GF-D8 (cell line): ENCODE data around the gene CENPX.
"Not testable (repeated sequence)": the region's sequence is repeated elsewhere in the genome, so short reads cannot be mapped to it uniquely, and the experiment has no call there.

Experiments used
- DNase-seq: peaks from one replicate; lab custom pipeline; 2025; lab: John Stamatoyannopoulos, UW

Gene CENPX

DNA sequence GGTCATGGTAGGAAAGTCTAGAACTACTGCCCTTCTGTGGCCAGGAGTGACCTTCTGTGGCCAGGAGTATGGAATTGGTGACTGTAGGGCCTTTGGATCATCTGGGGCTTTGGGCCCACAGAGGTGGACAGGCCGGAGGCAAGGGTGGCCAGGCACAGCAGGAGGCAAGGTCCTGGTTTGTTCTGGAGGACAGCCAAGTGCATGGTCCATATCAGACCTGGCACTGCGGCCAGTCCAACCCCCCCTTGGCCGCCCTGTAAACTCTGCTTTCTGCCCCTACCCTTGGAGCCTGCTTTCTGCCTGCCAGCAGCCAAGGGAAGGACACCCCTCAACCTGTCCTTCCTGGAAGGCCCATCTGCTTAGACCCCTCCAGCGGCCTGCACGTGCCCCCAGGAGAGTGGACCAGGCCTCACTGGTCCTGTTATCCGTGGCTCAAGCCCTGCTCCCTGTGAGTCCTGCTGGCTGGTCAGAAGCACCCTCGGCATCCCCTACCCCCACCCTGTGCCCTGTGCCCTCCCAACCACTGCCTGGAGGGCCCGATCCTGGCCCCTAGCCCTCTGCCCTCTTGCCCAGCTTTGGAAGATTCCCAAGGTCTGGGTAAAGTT, 17.1 kb upstream of the CENPX start:
- DNase-seq: no peak

DNA sequence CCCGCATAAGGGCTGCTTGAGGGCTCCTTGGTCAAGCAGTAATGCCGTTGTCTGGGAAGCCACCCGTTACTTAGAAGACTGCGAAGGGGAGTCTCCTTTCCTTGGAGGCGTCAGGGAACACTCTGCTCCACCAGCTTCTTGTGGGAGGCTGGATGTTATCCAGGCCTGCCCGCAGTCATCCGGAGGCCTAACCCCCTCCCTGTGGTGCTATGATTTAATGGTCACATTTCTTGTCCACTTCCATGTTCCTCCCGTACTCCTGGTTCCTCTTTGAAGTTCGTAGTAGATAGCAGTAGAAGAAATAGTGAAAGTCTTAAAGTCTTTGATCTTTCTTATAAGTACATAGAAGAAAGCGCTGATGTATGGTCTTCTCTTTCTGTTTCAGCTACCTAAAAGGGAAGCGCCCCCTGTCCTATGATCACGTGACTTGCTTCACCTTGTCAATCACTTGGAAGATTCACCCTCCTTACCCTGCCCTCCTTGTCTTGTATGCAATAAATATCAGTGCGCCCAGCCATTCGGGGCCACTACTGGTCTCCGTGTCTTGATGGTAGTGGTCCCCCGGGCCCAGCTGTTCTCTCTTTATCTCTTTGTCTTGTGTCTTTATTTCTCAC, 16.2 kb upstream of the CENPX start:
- not testable (repeated sequence) for DNase-seq

DNA sequence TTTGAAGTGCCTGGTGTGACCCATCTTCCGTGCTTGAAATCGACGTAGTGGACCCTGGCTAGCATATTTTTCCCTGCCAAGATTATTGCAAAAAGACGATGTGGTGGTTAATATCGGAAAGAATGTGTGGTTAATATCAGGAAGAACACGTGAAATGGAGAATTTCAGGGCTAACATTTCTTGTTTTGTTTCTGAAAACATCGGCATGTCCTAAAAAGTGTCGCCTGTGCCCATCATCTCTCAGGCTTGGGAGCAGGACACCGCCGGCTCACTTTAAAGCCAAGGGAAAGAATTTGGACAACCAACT, 15.2 kb upstream of the CENPX start:
- DNase-seq: no peak

DNA sequence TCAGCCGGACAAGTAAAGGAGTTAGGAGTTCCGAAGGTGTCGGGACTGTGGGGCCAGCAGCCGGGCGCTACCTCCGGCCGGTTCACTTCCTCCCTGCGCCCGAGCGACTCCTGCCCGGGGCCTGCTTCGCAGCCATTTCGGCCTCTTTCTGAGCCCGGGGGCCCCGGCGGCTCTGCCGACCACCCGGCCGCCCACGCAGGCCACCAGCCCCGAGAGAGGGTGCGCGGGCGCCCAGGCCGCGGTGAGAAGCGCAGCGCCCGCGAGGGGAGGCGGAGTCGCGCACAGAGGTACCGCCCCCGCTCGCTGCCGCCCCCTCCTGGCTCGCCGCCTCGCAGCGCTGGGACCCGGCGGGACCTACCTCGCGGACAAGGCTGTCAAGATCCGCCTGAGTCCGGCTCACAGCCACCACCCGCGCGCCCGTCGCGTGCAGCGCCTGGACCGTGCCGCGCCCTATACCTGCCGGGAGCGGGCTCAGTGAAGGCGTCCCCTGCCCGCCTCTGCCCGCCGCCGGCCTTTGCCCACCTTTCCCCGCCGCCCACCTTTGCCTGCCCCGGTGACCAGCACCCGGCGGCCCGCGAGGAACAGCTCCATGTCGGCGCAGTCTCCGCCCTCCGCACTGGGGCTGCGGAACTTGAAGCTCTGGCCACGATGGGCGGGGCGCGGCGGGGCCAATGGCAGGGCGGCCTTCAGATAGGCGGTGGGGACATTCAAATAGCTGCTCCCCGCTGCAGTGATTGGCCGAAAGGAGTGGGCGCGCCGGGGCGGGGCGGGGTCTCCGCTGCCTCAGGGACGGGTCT, 14.6 kb upstream of the CENPX start, which contains the start of gene DCXR:
Gene DCXR, minus strand, starts transcription at position 606 of the 797 bp plus-strand sequence. Its CDS starts 15 bp downstream, at position 591.
- DNase-seq: peak; percentile 85

DNA sequence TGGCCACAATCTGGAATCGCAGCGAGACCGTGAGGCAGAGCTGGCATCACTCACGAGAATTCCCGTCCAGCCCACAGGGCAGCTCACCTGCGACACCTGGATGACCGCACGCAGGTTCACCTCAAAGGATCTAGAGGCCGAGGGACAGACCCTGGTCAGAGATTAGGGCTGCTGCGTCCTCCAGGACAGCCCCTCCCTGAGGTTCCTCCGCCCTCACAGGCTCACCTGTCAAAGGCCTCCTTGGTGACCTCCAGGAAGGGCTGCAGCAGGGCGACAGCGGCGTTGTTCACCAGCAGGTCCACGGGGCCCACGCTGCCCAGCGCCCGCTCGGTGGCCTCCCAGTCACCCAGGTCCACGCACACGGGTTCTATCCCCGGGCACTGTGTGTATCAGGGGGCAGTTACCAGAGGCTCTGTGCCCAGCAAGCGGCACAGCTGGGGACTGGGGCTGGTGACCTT, 14.0 kb upstream of the CENPX start:
- DNase-seq: no peak

DNA sequence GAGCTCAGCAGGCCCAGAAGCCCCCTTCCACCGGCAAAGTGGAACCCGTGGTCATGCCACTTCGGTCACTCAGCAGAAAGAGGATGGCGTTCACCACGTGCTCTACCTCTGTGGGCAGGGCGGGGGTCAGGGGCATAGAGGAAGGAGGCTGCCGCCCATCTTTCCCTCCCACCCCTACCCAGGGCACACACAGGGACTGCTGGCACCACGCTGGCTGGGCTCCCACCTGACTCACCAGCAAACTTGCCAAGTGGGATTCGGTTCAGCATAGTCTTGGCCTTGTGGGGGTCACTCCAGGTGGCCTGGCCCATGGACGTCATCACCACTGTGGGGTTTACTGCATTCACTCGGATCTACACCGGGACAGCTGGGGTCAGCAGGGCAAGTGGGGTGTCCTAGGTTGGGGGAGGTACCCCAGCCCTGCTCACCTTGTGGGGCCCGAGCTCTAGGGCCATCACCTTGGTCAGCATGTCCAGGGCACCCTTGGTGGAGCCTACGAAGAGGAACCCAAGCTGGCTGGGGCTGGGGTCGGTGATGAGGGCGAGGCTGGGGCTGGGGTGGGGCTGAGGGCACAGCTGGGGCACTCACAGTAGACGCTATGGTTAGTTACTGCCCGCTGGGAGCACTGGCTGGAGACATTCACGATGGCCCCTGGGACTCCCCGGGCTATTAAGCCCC, 13.4 kb upstream of the CENPX start:
- no peak for DNase-seq

DNA sequence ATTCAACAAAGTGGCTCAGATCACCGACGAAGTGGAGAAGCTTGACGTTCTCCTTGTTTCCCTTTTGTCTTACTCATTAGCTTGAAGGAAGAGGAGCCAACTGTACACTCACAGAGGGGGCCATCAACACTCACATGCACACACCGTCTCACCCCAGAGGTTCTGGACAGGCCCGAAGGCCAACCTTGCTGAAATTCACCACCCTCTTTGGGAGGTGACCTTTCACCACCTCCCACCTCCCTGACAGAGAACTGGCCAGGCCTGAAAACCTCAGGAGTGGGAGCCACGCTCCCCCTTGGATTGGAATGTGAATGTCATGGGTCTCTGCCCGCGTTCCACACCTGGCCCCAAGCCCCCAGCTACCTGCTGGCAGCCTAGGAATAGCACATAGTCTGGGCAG, 12.8 kb upstream of the CENPX start:
- no peak for DNase-seq

DNA sequence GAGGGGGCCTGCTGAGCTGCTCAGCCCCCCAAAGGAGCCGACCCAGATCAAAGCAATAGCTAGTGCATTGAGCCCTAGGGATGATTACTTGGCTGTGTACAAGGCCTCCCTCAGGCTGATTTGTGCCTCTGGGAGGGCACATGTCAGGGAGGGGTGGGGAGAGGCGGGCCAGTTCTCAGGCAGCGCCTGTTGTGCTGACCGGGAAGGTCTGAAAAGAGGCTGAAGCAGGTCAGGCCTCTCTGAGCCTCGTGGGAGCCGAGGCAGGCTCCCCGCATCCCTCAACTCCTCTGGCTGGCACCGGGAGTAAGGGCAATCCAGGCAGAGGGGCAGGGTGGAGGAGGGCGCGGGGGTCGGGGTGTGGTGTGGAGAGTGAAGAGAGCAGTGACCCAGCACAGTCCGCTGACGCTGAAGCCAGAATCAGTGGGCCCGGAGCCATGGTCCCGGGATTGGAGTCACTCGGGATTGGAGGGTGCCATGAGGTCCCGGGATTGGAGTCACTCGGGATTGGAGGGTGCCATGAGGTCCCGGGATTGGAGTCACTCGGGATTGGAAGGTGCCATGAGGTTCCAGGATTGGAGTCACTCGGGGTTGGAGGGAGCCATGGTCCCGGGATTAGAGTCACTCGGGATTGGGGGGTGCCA, 11.8 kb upstream of the CENPX start:
- DNase-seq: no peak

DNA sequence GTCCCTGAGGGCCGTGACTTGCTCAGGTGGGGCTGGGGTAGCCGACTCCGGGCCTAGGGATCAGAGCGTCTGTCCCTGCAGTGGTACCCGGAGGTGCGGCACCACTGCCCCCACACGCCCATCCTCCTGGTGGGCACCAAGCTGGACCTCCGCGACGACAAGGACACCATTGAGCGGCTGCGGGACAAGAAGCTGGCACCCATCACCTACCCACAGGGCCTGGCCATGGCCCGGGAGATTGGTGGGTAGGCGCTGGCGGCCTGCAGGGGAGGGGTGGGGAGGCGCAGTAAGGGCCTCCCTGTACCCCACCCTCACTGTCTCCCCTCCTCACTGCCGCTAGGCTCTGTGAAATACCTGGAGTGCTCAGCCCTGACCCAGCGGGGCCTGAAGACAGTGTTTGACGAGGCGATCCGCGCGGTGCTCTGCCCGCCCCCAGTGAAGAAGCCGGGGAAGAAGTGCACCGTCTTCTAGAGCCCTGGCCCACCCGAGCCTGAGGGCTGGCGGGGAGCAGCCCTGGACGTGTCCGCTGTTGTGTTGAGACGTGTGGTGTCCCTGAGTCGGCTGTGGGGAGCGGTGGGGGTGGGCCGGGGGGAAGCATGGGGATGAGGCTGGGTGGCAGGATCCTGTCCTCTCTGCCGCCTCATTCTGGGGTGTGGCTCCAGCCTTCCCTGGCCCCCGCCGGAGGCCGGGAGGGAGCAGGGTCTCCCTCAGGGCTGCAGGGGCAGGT, 10.8 kb upstream of the CENPX start:
- no peak for DNase-seq

DNA sequence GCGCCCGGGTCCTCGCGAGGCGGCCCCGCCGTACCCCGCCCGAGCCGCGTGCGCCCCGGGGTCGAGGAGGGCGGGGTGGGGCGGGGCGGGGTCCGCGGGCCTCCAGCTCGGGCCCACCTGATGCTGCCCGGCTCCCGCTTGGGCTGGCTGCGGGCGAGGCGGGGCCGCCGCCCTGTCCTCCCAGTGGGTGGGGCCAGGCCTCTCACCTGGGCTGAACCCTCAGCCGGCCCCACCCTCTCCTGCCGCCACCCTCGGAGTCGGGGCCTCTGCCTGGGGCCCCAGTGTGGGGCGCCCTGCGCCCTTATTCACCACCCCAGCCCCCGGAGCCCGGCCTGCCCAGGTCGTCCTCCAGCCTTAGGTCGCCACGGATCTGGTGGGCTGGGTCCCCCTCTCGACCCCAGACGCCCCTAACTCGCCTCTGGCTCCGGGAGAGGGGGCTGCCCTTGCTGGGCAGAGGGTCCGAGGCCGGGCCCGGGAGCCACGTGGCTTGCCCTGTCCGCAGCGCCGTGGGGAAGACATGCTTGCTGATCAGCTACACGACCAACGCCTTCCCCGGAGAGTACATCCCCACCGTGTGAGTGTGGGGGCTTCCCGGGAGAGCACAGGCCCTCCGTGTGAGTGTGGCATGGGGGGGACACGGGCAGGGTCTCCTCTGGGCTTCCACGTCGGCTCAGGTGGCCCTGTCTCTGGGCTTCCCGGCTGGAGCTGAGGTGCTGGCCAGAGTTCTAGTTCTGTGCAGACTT, 9.4 kb upstream of the CENPX start:
- no peak for DNase-seq

DNA sequence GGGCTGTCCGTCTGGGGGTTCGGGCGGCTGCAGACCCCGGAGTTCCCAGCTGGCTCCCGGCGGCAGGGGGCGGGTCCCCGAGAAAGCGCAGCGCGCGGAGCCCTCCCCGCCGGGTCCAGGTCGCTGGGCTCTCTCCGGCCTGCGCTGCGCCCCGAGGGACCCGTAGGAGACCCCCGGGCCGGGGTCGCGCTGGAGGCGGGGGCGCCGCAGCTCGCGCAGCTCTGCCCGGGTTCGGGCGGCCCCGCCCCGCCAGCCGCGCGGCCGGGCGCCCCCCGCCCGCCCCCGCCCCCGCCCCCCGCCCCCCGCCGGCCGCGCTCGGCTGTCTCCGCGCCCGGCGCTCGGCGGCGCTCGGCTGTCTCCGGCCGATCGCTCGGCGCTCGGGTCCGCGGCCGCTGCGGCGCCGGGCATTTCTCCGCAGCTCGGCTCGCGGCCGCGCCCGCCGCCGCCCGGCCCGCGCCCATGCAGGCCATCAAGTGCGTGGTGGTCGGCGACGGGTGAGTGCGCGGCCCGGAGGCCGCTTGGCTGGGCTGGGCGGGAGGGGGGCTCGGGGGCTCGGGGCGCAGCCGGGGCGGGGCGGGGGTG, 8.7 kb upstream of the CENPX start, which contains the start of gene RAC3:
Gene RAC3, plus strand, starts transcription at position 376 of the 582 bp plus-strand sequence. Its CDS starts 84 bp downstream, at position 460.
- DNase-seq: no peak

DNA sequence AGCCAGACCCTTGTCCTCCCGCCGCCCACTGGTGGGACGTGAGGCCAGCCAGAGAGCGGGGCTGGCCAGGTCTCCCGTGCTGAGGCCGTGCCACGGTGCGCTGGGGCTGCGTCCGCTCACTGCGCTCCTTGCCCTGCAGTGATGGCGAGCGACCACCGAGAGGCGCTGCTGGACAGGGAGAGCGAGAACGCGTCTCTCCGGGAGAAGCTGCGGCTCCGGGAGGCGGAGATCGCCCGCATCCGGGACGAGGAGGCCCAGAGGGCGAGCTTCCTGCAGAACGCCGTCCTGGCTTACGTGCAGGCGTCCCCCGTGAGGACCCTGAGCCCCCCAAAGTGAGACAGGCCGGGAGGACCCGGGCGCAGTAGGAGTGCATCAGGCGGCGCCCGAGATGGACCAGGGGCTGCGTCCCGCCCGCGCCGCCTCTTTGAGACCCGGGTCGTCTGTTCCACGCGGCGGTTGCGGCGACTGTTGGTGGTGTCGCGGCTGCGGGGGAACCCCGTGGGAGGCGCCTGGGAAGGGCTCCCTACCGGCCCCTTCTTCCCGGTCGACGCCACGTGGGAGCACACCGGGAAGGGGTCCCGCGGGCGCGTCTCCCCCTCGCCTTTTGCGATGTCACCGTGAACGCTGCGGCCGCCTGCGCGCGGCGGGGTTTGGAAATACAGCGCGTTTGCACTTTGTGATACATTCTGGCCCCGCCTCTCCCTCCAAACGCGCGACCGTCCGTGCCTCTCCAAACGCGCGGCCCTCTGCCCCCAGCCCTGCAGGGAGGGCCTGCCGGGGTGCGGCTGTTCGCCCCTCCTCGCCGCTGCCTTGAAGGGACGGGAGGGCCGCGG, 8.0 kb upstream of the CENPX start:
- DNase-seq: peak; percentile 59

DNA sequence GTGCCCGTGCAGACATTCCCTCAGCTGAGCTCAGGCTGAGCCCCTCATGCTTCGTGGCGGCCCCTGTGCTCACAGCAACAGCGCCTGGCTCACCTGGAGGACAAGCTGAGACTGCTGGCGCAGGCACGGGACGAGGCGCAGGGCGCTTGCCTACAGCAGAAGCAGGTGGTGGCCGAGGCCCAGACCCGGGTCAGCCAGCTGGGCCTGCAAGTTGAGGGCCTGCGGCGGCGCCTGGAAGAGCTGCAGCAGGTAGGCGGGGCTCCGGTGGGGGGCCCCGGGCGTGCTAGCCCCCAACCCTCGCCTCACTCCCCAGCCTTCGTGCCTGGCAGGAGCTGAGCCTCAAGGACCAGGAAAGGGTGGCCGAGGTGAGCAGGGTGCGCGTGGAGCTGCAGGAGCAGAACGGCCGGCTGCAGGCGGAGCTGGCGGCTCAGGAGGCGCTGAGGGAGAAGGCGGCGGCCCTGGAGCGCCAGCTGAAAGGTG, 7.4 kb upstream of the CENPX start:
- no peak for DNase-seq

DNA sequence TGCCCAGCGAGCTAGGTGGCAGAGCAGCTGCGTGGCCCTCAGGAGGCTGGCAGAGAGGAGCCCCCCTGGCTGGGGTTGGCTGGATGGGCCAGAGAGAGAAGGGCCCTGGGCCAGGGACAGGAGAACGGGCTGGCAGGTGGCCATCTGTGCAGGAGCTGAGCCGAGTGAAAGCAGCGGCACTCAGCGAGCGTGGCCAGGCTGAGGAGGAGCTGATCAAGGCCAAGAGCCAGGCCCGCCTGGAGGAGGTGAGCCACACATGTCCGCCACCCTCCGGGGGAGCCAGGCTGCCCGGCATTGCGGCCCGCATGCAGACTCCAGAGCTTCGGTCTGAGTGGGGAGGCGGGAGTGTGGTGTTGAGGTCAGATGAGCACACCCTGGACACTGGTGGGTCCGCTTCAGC, 6.7 kb upstream of the CENPX start:
- no peak for DNase-seq

DNA sequence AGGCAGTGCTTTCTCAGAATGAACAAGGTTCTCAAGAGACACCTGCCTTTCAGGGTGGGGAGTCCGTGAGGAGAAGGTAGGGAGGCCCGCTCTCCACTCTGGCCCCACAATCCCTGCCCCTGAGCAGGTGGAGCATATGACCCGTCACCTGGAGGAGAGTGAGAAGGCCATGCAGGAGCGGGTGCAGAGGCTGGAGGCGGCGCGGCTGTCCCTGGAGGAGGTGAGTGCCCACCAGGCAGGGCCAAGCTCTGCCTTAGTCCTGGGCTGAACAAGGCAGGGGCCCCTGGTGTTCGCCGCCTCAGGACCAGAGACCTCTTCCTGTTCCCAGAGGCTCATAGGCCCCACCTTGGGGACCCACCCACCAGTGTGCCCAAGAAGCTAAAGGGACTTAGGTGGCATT, 6.3 kb upstream of the CENPX start:
- DNase-seq: no peak

DNA sequence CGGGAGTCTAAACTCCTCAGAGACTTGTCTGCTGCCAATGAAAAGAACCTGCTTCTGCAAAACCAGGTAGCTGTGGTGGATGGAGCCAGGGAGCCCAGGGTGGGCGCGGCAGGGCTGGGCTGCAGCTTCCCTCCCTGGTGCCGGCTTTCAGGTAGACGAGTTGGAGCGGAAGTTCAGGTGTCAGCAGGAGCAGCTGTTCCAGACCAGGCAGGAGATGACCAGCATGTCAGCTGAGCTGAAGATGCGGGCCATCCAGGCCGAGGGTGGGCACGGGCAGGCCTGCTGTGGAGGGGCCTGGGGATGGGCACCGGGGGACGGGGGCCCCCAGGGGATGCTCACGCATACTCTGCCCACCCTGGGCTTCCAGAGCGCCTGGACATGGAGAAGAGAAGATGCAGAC, 5.6 kb upstream of the CENPX start:
- DNase-seq: no peak

DNA sequence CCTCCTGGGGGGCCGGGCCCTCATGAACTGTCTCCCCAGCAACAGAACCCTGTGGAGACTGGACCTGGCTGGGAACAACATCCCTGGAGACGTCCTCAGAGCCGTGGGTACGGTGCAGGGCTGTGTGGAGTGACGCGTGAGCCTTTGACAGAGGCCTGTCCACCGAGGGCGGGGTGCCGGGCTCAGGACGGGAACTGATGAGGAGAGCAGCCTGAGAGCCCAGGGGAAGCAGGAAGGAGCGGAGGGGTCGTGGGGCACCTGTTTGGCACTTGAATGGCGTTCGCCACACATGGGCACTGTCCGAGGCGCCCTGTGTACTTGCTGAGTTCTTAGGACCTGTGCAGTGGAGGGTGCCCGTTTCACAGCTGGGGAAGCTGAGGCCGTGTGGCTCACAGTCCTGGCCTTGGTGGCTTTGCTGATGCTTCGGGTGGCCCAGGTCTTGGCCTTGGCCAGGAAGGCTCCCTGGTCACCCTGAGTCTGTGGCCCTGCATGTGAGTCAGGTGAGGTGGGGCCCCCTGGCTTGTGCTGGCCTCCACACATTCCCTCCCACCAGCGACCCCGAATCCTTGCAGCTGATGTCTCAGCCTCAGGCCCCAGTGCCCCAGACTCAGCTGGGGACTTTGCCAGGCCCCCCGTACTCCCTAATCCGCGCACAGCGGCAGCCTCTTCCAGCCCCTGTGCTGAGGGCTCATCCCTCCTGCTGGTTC, 2.9 kb upstream of the CENPX start:
- no peak for DNase-seq

DNA sequence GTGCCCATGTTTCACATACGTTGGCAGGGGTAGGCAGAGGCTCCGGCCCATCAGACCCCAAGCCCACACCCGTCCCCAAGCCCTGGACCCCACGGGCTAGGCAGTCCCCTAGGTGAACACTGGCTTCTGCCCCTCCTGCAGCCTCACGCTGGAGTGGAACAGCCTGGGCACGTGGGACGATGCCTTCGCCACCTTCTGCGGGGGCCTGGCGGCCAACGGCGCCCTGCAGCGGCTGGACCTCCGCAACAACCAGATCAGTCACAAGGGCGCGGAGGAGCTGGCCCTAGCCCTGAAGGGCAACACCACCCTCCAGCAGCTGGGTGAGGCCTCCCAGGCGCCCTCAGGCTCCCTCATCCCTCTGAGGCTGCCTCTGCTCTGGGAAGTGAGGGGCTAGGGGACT, 2.2 kb upstream of the CENPX start:
- no peak for DNase-seq
